Measurements from ENCODE around the gene PUM2.

DNA sequence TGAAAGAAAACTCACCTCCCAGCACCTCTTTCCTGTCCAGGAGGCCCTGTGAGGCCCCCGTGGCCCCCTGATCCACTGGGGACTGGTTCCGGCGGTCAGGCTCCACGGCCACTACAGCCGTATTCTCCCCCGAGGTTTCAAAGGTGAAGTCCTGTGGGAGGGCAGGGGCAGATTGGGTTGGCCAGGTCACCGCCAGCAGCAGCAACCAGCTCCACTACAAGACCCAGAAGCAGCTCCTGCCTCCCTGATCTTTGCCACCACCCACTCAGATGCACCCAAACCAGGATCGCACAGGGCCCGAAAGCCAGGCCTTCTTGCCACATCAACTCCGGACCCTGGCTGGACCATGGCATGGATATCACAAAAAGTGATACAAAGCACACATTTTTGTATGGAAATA is 147.6 kb downstream of the PUM2 start:
- TF ChIP-seq GATA2 (IDR thresholded peaks at IDR 0.05; ENCODE audit: low read depth, low read length) (no peak), GATA3 (IDR thresholded peaks at IDR 0.05; ENCODE audit: low read depth, low read length) (no peak)
